SK-N-SH (cell line): ENCODE measurements around the gene GNG4. TPM values are rescaled to one million over a fixed set of nuclear protein-coding genes. Genes with fewer than 3 reads are reported as not detected.

Experiments used
- CTCF ChIA-PET: fragments of 300-600, 350-600 bp; formaldehyde crosslinking; extraction: SDS; loops from one replicate; lab custom pipeline; 2021; lab: Yijun Ruan, JAX
- POLR2A ChIA-PET: fragments of 350-600 bp; sonication (Branson Sonifier 250); formaldehyde crosslinking; extraction: SDS; loops from one replicate; lab custom pipeline; 2020; ENCODE audit warnings: antibody characterized with exemption, inconsistent platforms; lab: Yijun Ruan, JAX
- DNase-seq: peaks from one replicate; pipeline ENCODE4 v3.0.0; 2012
- H2AFZ ChIP-seq: fragments of 200-600 bp; sonication (generic); 2 replicates; pipeline ENCODE4 v1.8.1; 2016; ENCODE audit warnings: antibody characterized with exemption, mild to moderate bottlenecking, low read depth
- H3F3A ChIP-seq: fragments of 200-600 bp; sonication (generic); replicated peaks from 2 replicates; pipeline ENCODE3; 2016; ENCODE audit warnings: antibody characterized with exemption, mild to moderate bottlenecking; ENCODE audit not compliant: insufficient read depth
- H3K27ac ChIP-seq, 2 experiments: fragments of 200-500 bp in 1 of 2; fragments of 200-600 bp in 1 of 2; sonication (Bioruptor generic) in 1 of 2; sonication (generic), shearing (Covaris generic) in 1 of 2; 2 replicates each; pipeline versions ENCODE4 v1.5.1 to v1.6.1; 2014 to 2016; ENCODE audit warnings: low read depth in 2 of 2, inconsistent platforms in 1 of 2, low read length in 1 of 2, mild to moderate bottlenecking in 1 of 2, mixed read lengths in 1 of 2
- H3K27me3 ChIP-seq: fragments of 200-600 bp; sonication (generic), shearing (Covaris generic); 2 replicates; pipeline ENCODE4 v1.6.1; 2016; ENCODE audit warnings: mixed run types; ENCODE audit not compliant: insufficient read depth
- H3K36me3 ChIP-seq, 2 experiments: fragments of 200-500 bp in 1 of 2; fragments of 200-600 bp in 1 of 2; sonication (Bioruptor generic) in 1 of 2; sonication (generic) in 1 of 2; replicated peaks in 1 of 2; 2 replicates each; pipeline versions ENCODE3 to v1.5.1; 2014 to 2016; ENCODE audit warnings: low read length in 1 of 2, mild to moderate bottlenecking in 1 of 2; ENCODE audit not compliant: insufficient read depth in 2 of 2, control insufficient read depth in 1 of 2
- H3K4me1 ChIP-seq, 2 experiments: fragments of 200-500 bp in 1 of 2; fragments of 200-600 bp in 1 of 2; sonication (Bioruptor generic) in 1 of 2; sonication (generic), shearing (Covaris generic) in 1 of 2; 2 replicates each; pipeline versions ENCODE4 v1.5.1 to v1.6.1; 2014 to 2016; ENCODE audit warnings: low read depth in 1 of 2, low read length in 1 of 2, mixed run types in 1 of 2; ENCODE audit not compliant: insufficient read depth in 2 of 2, control insufficient read depth in 1 of 2
- H3K4me2 ChIP-seq: fragments of 200-600 bp; sonication (generic), shearing (Covaris generic); 2 replicates; pipeline ENCODE4 v1.6.1; 2017; ENCODE audit warnings: mixed run types
- H3K4me3 ChIP-seq, 2 experiments: fragments of 200-500 bp in 1 of 2; fragments of 200-600 bp in 1 of 2; sonication (Bioruptor generic) in 1 of 2; sonication (generic), shearing (Covaris generic) in 1 of 2; 2 replicates each; pipeline versions ENCODE4 v1.5.1 to v1.8.1; 2014 to 2016; ENCODE audit warnings: low read depth in 2 of 2, inconsistent platforms in 1 of 2, low read length in 1 of 2, mild to moderate bottlenecking in 1 of 2, mixed read lengths in 1 of 2, moderate library complexity in 1 of 2
- H3K79me2 ChIP-seq: fragments of 200-600 bp; sonication (generic); 2 replicates; pipeline ENCODE4 v1.8.1; 2017; ENCODE audit warnings: mild to moderate bottlenecking; ENCODE audit not compliant: insufficient read depth
- H3K9ac ChIP-seq: fragments of 200-600 bp; sonication (generic); 2 replicates; pipeline ENCODE4 v1.6.1; 2017; ENCODE audit warnings: mixed run types
- H3K9me2 ChIP-seq: fragments of 200-600 bp; sonication (generic); 2 replicates; pipeline ENCODE4 v1.6.1; 2017; ENCODE audit warnings: mixed run types
- H3K9me3 ChIP-seq: fragments of 200-600 bp; sonication (generic); 2 replicates; pipeline ENCODE4 v1.6.1; 2017; ENCODE audit warnings: mixed run types, mild to moderate bottlenecking, moderate library complexity
- H4K20me1 ChIP-seq: fragments of 200-600 bp; sonication (generic); 2 replicates; pipeline ENCODE4 v1.6.1; 2017; ENCODE audit warnings: mild to moderate bottlenecking, mixed run types; ENCODE audit not compliant: insufficient read depth
- CTCF ChIP-seq: fragments of 200-600 bp; sonication (generic); IDR thresholded peaks from 2 replicates; pipeline ENCODE4 v1.6.1; 2017; ENCODE audit warnings: antibody characterized with exemption, mild to moderate bottlenecking, moderate library complexity
- ELF1 ChIP-seq: IDR thresholded peaks from 2 replicates; pipeline ENCODE4 v1.4.0; 2012
- EP300 ChIP-seq, 2 experiments: IDR thresholded peaks; 2 replicates each; pipeline versions ENCODE4 v1.4.0 to v1.6.1; 2012; ENCODE audit warnings: borderline replicate concordance in 1 of 2, low read depth in 1 of 2, low read length in 1 of 2
- EZH2phosphoT487 ChIP-seq: fragments of 200-600 bp; sonication (generic); IDR thresholded peaks from 2 replicates; pipeline ENCODE4 v1.6.1; 2017; ENCODE audit warnings: low read depth, mixed run types, mild to moderate bottlenecking, antibody characterized with exemption, moderate library complexity, borderline replicate concordance
- MAX ChIP-seq: IDR thresholded peaks from 2 replicates; pipeline ENCODE4 v1.4.0; 2012; ENCODE audit warnings: low read depth
- MXI1 ChIP-seq: IDR thresholded peaks from 2 replicates; pipeline ENCODE4 v1.6.1; 2012; ENCODE audit warnings: mild to moderate bottlenecking, low read depth, low read length, improper control_type of control experiment
- RAD21 ChIP-seq: IDR thresholded peaks from 2 replicates; pipeline ENCODE4 v1.6.1; 2012; ENCODE audit warnings: mild to moderate bottlenecking, low read length
- RFX5 ChIP-seq: IDR thresholded peaks from 2 replicates; pipeline ENCODE4 v1.6.1; 2012; ENCODE audit warnings: mild to moderate bottlenecking, improper control_type of control experiment, low read length
- RXRA ChIP-seq: IDR thresholded peaks from 2 replicates; pipeline ENCODE4 v1.4.0; 2012; ENCODE audit warnings: low read depth, mild to moderate bottlenecking, borderline replicate concordance
- TAF1 ChIP-seq: IDR thresholded peaks from 2 replicates; pipeline ENCODE4 v1.6.1; 2012; ENCODE audit warnings: low read depth, mild to moderate bottlenecking, low read length, moderate library complexity, borderline replicate concordance
- TCF12 ChIP-seq: IDR thresholded peaks from 2 replicates; pipeline ENCODE4 v1.4.0; 2012
- TEAD4 ChIP-seq: IDR thresholded peaks from 2 replicates; pipeline ENCODE4 v1.4.0; 2012; ENCODE audit warnings: mild to moderate bottlenecking, borderline replicate concordance; ENCODE audit not compliant: insufficient read depth
- USF1 ChIP-seq: IDR thresholded peaks from 2 replicates; pipeline ENCODE4 v1.4.0; 2012; ENCODE audit warnings: low read depth, borderline replicate concordance
- USF2 ChIP-seq: fragments of 150-350 bp; IDR thresholded peaks from 2 replicates; pipeline ENCODE4 v1.6.1; 2017; ENCODE audit warnings: antibody characterized with exemption, low read length, low read depth, borderline replicate concordance
- YY1 ChIP-seq: IDR thresholded peaks from 2 replicates; pipeline ENCODE4 v1.4.0; 2012; ENCODE audit warnings: low read depth, mild to moderate bottlenecking
- WGBS: methylation state at CpG from one replicate; pipeline ENCODE4 v1.1.6; 2017; ENCODE audit warnings: low lambda C conversion rate; 5-methylcytosine and 5-hydroxymethylcytosine counted together
- polyA plus RNA-seq, 3 experiments: library from polyadenylated mRNA; depleted of rRNA; stranded (reverse); fragments of >200 nt; gene quantifications; 2 replicates each; pipeline ENCODE4 v1.2.3, GENCODE V29; 2012

The GNG4 gene
- polyA plus RNA-seq, 1 of the 3 experiments (the other 2 are of a cell fraction), result 1.6 TPM

- no peaks in the 10 kb centered on the region for H4K20me1 ChIP-seq
- no peaks in the 10 kb centered on the region for H3K9me3 ChIP-seq
- H3K27ac ChIP-seq, result no peak overlapping the region
- ChIA-PET POLR2A (no interaction called here), CTCF (interaction anchor here (0.8 to 1.3 kb wide), 2 partner anchors 8 to 257 kb away, joined by 3 read pairs; no protein-coding TSS in a partner anchor)
- no peaks in the 10 kb centered on the region for H3K79me2 ChIP-seq
- H3K4me3 ChIP-seq, result no peak overlapping the region
- no peak overlapping the region for H3K9ac ChIP-seq
- WGBS, result 89% methylated on average over 4 of the region's 4 CpGs
- H3K4me2 ChIP-seq, result no peak overlapping the region
- no peaks in the 10 kb centered on the region for H3K9me2 ChIP-seq
- H2AFZ ChIP-seq, result no peak overlapping the region
- H3K36me3 ChIP-seq, result no peaks in the 10 kb centered on the region
- no peaks in the 10 kb centered on the region for H3F3A ChIP-seq
- H3K27me3 ChIP-seq, result no peaks in the 10 kb centered on the region
- TF ChIP-seq ELF1 (no peak), CTCF (no peak), TEAD4 (no peak), RFX5 (no peak), RXRA (no peak), USF2 (no peak), TCF12 (no peak), MXI1 (no peak), RAD21 (no peak), USF1 (no peak), TAF1 (no peak), EZH2phosphoT487 (no peak), YY1 (no peak), EP300 (IDR thresholded peaks at IDR 0.05; ENCODE audit: borderline replicate concordance in 1 of 2, low read depth in 1 of 2, low read length in 1 of 2) (no peak), MAX (no peak)
- no peaks in the 10 kb centered on the region for H3K4me1 ChIP-seq
- DNase-seq, result no peak
Observed at GRCh38 chr1:235525314-235525713, 124.3 kb downstream of the GNG4 start.
